GM12878 (cell line): ENCODE data around the gene CIDEA. TPM values are rescaled to one million over a fixed set of nuclear protein-coding genes. Genes with fewer than 3 reads are reported as not detected.
"Not testable (repeated sequence)": the region's sequence is repeated elsewhere in the genome, so short reads cannot be mapped to it uniquely, and the experiment has no call there.

Experiments used
- ATAC-seq: fragments of 200-7000 bp; cut with Tn5 transposase; 3 replicates; pipeline ENCODE4 v1.9.1; 2020; ENCODE audit warnings: mild to moderate bottlenecking, moderate library complexity
- Bru-seq: library from RNA; stranded (reverse); fragments of 400-500 nt; gene quantifications from one replicate; lab custom pipeline; 2021; lab: Mats Ljungman, UMichigan
- BruChase-seq, 2 experiments: library from RNA; stranded (reverse); fragments of 400-500 nt; gene quantifications; one replicate each; lab custom pipeline; 2021; lab: Mats Ljungman, UMichigan
- BruUV-seq: library from RNA; stranded (reverse); fragments of 400-500 nt; replicated peaks from 2 replicates; lab custom pipeline; 2021; lab: Mats Ljungman, UMichigan
- CTCF ChIA-PET: fragments of 300-600 bp; sonication (Branson Sonifier 250); formaldehyde crosslinking; extraction: SDS; loops from one replicate; lab custom pipeline; 2021; ENCODE audit warnings: inconsistent platforms; lab: Yijun Ruan, JAX
- POLR2A ChIA-PET: fragments of 350-600 bp; formaldehyde crosslinking; extraction: SDS; loops from one replicate; lab custom pipeline; 2021; ENCODE audit warnings: inconsistent platforms; lab: Charles Lee
- RAD21 ChIA-PET: fragments of 300-600 bp; sonication (Branson Sonifier 250); formaldehyde crosslinking; loops from one replicate; lab custom pipeline; 2023; ENCODE audit warnings: antibody characterized with exemption; ENCODE audit not compliant: unreplicated experiment; lab: Charles Lee
- SMC1A ChIA-PET: fragments of 300-600 bp; sonication (Branson Sonifier 250); formaldehyde crosslinking; loops from one replicate; lab custom pipeline; 2023; ENCODE audit not compliant: unreplicated experiment, uncharacterized antibody; lab: Charles Lee
- DNase-seq: peaks from one replicate; pipeline ENCODE4 v3.0.0-alpha.2; 2011; ENCODE audit warnings: low read depth, low spot score
- FAIRE-seq: peaks from 3 replicates; lab custom pipeline; 2011; peaks lifted over from hg19 to GRCh38; lab: Jason Lieb, UNC
- H2AFZ ChIP-seq: 2 replicates; pipeline ENCODE4 v1.6.0; 2011; ENCODE audit warnings: low read depth, low read length, control low read depth; ENCODE audit not compliant: control insufficient read depth
- H3K27ac ChIP-seq: 2 replicates; pipeline ENCODE4 v1.5.1; 2011; ENCODE audit warnings: control low read depth; ENCODE audit not compliant: control insufficient read depth, insufficient read depth
- H3K27me3 ChIP-seq, 2 experiments: replicated peaks in 1 of 2; 2 replicates each; pipeline versions ENCODE4 v1.6.0 to v1.6.1; 2011; ENCODE audit warnings: low read length in 1 of 2; ENCODE audit not compliant: control insufficient read depth in 2 of 2, insufficient read depth in 2 of 2
- H3K36me3 ChIP-seq, 2 experiments: 2 replicates each; pipeline ENCODE4 v1.5.1; 2011; ENCODE audit warnings: low read length in 1 of 2; ENCODE audit not compliant: control insufficient read depth in 2 of 2, insufficient read depth in 2 of 2
- H3K4me1 ChIP-seq: 2 replicates; pipeline ENCODE4 v1.6.1; 2011; ENCODE audit warnings: mild to moderate bottlenecking, low read length, moderate library complexity, mixed read lengths; ENCODE audit not compliant: control insufficient read depth, insufficient read depth
- H3K4me2 ChIP-seq: 2 replicates; pipeline ENCODE4 v1.6.0; 2011; ENCODE audit warnings: control low read depth; ENCODE audit not compliant: control insufficient read depth, insufficient read depth
- H3K4me3 ChIP-seq: fragments of 200-600 bp; sonication (generic); 2 replicates; pipeline ENCODE4 v1.5.1; 2016
- H3K79me2 ChIP-seq: 2 replicates; pipeline ENCODE4 v1.6.0; 2011; ENCODE audit warnings: low read length; ENCODE audit not compliant: control insufficient read depth, insufficient read depth
- H3K9ac ChIP-seq: 2 replicates; pipeline ENCODE4 v1.8.0; 2011; ENCODE audit warnings: low read length, control low read depth, mixed read lengths; ENCODE audit not compliant: control insufficient read depth, insufficient read depth
- H3K9me3 ChIP-seq: replicated peaks from 3 replicates; pipeline ENCODE4 v1.5.1; 2011; ENCODE audit warnings: mild to moderate bottlenecking, low read length; ENCODE audit not compliant: control insufficient read depth, insufficient read depth
- H4K20me1 ChIP-seq: 2 replicates; pipeline ENCODE4 v1.6.0; 2011; ENCODE audit not compliant: control insufficient read depth, insufficient read depth
- IKZF2 ChIP-seq, 2 experiments: fragments of 450-650 bp; IDR thresholded peaks; 2 replicates each; pipeline ENCODE4 v1.6.1; 2017; ENCODE audit warnings: mild to moderate bottlenecking in 2 of 2, moderate library complexity in 2 of 2
- MYB ChIP-seq: fragments of 150-350 bp; IDR thresholded peaks from 2 replicates; pipeline ENCODE4 v1.6.1; 2014; ENCODE audit warnings: mild to moderate bottlenecking, low read depth, low read length, borderline replicate concordance
- WGBS: methylation state at CpG from one replicate; pipeline ENCODE4 v1.1.6; 2016; ENCODE audit warnings: low lambda C conversion rate; ENCODE audit not compliant: insufficient replicate concordance, insufficient coverage; ENCODE audit errors: missing lambda C conversion rate; 5-methylcytosine and 5-hydroxymethylcytosine counted together
- in situ Hi-C: fragments of 300-500 bp; cut with MboI; formaldehyde crosslinking; loops from 9 replicates; pipeline ENCODE4 v1.14.3; 2018; ENCODE audit warnings: mixed read lengths
- intact Hi-C: fragments of 100-400 bp; cut with micrococcal nuclease; formaldehyde crosslinking; loops from one replicate; pipeline ENCODE4 v1.14.2; 2022; ENCODE audit not compliant: unreplicated experiment
- long read RNA-seq, 2 experiments: library from polyadenylated mRNA; unstranded; transcript quantifications; one replicate each; pipeline ENCODE4 v2.0.0, GENCODE V29; 2019 to 2020
- polyA minus RNA-seq, 3 experiments: library from RNA; depleted of rRNA, polyadenylated mRNA; stranded (reverse); fragments of >200 nt; gene quantifications; 2 replicates each; pipeline ENCODE4 v1.2.3, GENCODE V29; 2011
- polyA plus RNA-seq, 11 experiments: library from polyadenylated mRNA; depleted of rRNA in 4 of 11; unstranded in 6 of 11; stranded (reverse) in 5 of 11; fragments of >200 nt; fragmentation: Nextera tagmentation in 4 of 11; fragmentation: Illumina TruSeq in 1 of 11; extraction: Ambion mirVana in 4 of 11; extraction: Trizol in 1 of 11; gene quantifications; 1 replicate in 1 of 11; 2 replicates in 10 of 11; pipeline versions ENCODE4 v1.2.1 to v1.2.3, GENCODE V29; 2011 to 2016; ENCODE audit warnings: inconsistent platforms in 2 of 11, missing spikeins in 2 of 11, low read depth in 1 of 11
- total RNA-seq, 4 experiments: library from RNA; depleted of rRNA in 3 of 4; stranded (reverse); fragments of >200 nt in 3 of 4; fragmentation: Illumina TruSeq in 1 of 4; extraction: Trizol in 1 of 4; gene quantifications; 2 replicates each; pipeline versions ENCODE4 v1.2.1 to v1.2.3, GENCODE V29; 2013 to 2021

Gene CIDEA
- total RNA-seq (2013; cell fraction: nucleolus; rRNA removed): not detected in 2 replicates
- total RNA-seq (2014; rRNA removed): not detected in 2 replicates
- total RNA-seq (2014; rRNA removed; fragmentation: Illumina TruSeq; extraction: Trizol): not detected in 2 replicates
- not detected in 2 replicates for total RNA-seq (2021)
- polyA plus RNA-seq (2011; ENCODE audit: low read depth): not detected
- not detected in 2 replicates for polyA plus RNA-seq (2011; rRNA removed)
- polyA plus RNA-seq (2011; cell fraction: cytosol; rRNA removed): not detected in 2 replicates
- not detected in 2 replicates for polyA plus RNA-seq (2011; cell fraction: nucleus; rRNA removed)
- not detected in 2 replicates for polyA plus RNA-seq (2012)
- polyA plus RNA-seq (2014; fragmentation: Illumina TruSeq; extraction: Trizol): not detected in 2 replicates
- not detected for polyA plus RNA-seq (2014; fragmentation: Nextera tagmentation; extraction: Ambion mirVana)
- polyA plus RNA-seq (2014; rRNA removed): not detected in 2 replicates
- polyA plus RNA-seq (2016; fragmentation: Nextera tagmentation; extraction: Ambion mirVana): not detected
- not detected in 2 replicates for polyA minus RNA-seq (2011; rRNA and poly(A)+ RNA removed)
- polyA minus RNA-seq (2011; cell fraction: cytosol; rRNA and poly(A)+ RNA removed): not detected in 2 replicates
- not detected in 2 replicates for polyA minus RNA-seq (2011; cell fraction: nucleus; rRNA and poly(A)+ RNA removed)
- percentile 2 among the genes with signal in this experiment for Bru-seq, nascent RNA
- not detected for BruChase-seq, experiment 1, labeled RNA remaining after a 6-hour chase
- not detected for BruChase-seq, experiment 2, labeled RNA remaining after a 2-hour chase
- long read RNA-seq, experiment 1: 0 reads
- long read RNA-seq, experiment 2: 0 reads

GRCh38 chr18:12254136-12254819, at the start of gene CIDEA:
Gene CIDEA, plus strand, starts transcription at chr18:12254361. Its CDS starts 23 bp downstream, at chr18:12254384.
- Histone ChIP-seq H3K27ac (no peak within 1 kb of the TSS), H3K79me2 (no peaks in the 10 kb centered on the region), H3K36me3 (no peaks in the 10 kb centered on the region), H3K27me3 (peaks cover 3 to 16% of the 10 kb centered on the region in 2 experiments), H3K9ac (no peak within 1 kb of the TSS), H3K4me3 (no peak within 1 kb of the TSS), H4K20me1 (no peaks in the 10 kb centered on the region), H3K4me2 (no peak within 1 kb of the TSS), H2AFZ (no peak within 1 kb of the TSS), H3K9me3 (no peaks in the 10 kb centered on the region), H3K4me1 (no peaks in the 10 kb centered on the region)
- ChIA-PET POLR2A (no interaction called here), SMC1A (no interaction called here), CTCF (no interaction called here), RAD21 (no interaction called here)
- WGBS: 19% methylated on average over 61 of the region's 69 CpGs
- DNase-seq (no peak), ATAC-seq (no peak), FAIRE-seq (no peak)
- TF ChIP-seq IKZF2 (IDR thresholded peaks at IDR 0.05) (no peak), MYB (no peak)
- in situ Hi-C loops: no loop called here
- intact Hi-C loops: no loop called here
- BruUV-seq: no TSS peak

GRCh38 chr18:12208296-12209153, 45.6 kb upstream of the CIDEA start:
- H3K4me1 ChIP-seq, BruUV-seq, H2AFZ ChIP-seq, in situ Hi-C loops, H3K79me2 ChIP-seq, H4K20me1 ChIP-seq, intact Hi-C loops, H3K9me3 ChIP-seq, DNase-seq, H3K4me3 ChIP-seq, H3K9ac ChIP-seq, SMC1A ChIA-PET, ATAC-seq, CTCF ChIA-PET, H3K27ac ChIP-seq, H3K36me3 ChIP-seq, POLR2A ChIA-PET, RAD21 ChIA-PET, H3K27me3 ChIP-seq, H3K4me2 ChIP-seq, FAIRE-seq: not testable (repeated sequence)
- WGBS: 64% methylated on average over 12 of the region's 18 CpGs

GRCh38 chr18:12212308-12212707, 41.9 kb upstream of the CIDEA start:
- ATAC-seq, CTCF ChIA-PET, H3K4me2 ChIP-seq, H3K79me2 ChIP-seq, BruUV-seq, H3K9ac ChIP-seq, FAIRE-seq, H3K27me3 ChIP-seq, intact Hi-C loops, H3K9me3 ChIP-seq, H2AFZ ChIP-seq, H3K4me1 ChIP-seq, H4K20me1 ChIP-seq, DNase-seq, H3K27ac ChIP-seq, POLR2A ChIA-PET, H3K4me3 ChIP-seq, RAD21 ChIA-PET, H3K36me3 ChIP-seq, SMC1A ChIA-PET: not testable (repeated sequence)
- in situ Hi-C loops: loop anchor here (5.0 kb wide), 1 partner anchor 1590 kb away; no protein-coding TSS in a partner anchor
- no CpG with 5 or more reads among the region's 1 CpG for WGBS
